HL-60/S4 treated with retinoic acid at 250 ng/mL for 4 days and 3 days (cell line): ENCODE data around the gene RUBCNL.

ENCODE experiments used
- in situ Hi-C: fragments of 300-500 bp; cut with MboI; formaldehyde crosslinking; loops from 2 replicates; pipeline ENCODE4 v1.7.0; 2022; ENCODE audit warnings: low sequenced_read_pairs

RUBCNL gene

DNA sequence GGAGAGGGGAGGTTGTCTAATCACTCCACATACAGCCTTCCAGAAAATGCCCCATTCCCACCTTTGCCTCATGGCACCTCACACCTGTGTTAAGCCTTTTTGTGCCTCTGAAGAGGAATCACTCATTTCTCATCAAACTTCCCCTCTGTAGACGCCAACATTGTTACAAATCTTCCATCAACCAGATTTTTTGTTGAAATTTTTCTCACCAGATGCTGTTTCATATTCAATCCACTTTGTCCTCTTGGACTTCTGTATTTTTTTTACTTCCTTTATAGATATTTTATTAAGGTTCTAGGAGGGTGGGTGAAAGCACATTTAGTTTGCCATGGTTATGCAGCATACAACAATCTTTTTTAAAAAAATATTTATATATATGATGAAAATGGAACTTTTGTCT, 74.0 kb downstream of the RUBCNL start:
- in situ Hi-C loops, result no loop called here

DNA sequence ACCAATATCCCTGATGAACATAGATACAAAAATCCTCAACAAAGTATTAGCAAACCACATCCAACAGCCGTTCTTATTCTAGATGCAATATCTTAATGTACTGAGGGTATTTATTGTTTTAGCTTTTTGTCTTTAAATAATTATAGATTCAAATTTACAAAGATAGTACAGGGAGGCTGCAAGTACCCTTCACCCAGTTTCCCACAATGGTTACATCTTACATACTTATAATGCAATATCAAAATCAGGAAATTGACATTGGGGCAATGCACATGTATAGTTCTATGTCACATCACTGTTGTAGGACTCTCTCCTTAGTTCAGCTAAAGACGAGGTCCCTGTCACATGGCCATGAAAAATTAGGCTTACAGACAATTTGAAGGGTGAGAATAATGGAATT, 75.8 kb downstream of the RUBCNL start:
- in situ Hi-C loops, result no loop called here

DNA sequence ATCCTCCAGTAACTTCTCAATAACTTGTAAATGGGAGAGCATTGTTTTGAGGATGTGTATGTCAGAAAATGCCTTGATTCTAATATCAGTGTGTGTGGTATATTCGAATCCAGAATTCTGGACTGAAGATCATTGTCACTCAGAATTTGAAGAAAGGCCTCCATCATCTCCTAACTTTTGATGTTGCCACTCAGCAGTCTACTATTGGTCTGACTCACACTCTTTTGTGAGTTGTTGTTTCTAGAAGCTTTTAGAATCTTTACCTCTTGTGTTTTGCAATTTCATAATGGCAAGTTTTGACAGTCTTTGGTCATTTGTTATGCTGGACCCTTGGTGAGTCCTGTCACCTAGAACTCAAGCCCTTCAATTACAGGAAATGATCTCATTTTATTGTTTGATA, 77.0 kb downstream of the RUBCNL start:
- in situ Hi-C loops, result no loop called here

DNA sequence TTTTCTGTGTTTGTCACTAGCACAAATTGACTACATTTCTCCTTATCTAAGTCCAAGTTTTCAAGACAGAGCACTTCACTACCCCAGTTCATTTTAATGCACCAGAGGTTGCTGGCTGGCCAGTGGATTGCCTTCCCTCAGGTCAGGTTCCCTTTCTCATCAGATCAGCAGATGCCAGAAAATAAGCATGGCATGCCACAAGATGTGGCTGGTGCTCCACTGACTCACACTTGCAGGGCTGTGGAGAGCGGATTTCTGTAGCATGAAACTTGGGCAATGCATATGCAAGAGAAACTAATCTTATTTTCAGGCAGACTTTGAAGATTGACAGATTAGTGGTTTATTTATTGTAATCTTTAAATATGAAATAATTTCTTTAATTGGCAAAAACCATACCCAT, 79.5 kb downstream of the RUBCNL start:
- in situ Hi-C loops, result no loop called here

DNA sequence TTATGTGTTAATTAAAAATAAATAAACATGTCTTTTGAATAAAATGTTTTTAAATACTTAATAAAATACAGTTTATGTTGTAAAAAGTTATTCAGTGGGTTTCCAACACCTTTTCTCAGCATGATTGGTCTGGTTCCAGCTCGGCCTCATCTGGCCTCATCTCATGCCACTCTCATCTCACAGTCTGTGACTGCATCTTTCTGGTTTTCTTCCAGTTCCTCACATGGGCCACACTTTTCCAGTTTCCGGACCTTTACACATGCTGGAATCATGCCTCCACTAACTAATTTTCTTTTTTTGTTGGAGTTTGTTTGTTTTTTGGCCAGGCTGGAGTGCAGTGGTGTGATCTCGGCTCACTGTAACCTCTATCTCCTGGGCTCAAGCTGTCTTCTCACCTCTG, 82.5 kb downstream of the RUBCNL start:
- in situ Hi-C loops, result no loop called here

DNA sequence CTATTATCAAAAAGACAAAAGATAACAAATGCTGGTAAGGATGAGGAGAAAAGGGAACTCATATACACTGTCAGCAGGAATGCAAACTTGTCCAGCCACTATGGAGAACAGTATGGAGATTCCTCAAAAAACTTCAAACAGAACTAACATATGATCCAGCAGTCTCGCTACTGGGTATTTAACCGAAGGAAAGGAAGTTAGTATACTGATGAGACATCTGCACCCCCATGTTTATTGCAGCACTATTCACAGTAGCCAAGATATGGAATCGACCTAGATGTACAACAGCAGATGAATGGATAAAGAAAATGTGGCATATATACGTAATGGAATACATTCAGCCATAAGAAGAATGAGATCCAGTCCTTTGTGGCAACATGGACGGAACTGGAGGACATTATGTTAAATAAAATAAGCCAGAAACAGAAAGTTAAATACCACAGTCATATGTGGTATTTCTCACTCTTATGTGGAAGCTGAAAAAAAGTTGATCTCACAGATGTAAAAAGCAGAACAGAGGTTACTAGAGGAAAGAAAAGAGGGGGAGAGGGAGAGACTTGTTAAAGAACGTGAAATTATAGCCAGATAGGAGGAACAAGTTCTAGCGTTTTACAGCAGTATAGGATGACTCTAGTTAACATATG, 83.2 kb downstream of the RUBCNL start:
- in situ Hi-C loops, result no loop called here

DNA sequence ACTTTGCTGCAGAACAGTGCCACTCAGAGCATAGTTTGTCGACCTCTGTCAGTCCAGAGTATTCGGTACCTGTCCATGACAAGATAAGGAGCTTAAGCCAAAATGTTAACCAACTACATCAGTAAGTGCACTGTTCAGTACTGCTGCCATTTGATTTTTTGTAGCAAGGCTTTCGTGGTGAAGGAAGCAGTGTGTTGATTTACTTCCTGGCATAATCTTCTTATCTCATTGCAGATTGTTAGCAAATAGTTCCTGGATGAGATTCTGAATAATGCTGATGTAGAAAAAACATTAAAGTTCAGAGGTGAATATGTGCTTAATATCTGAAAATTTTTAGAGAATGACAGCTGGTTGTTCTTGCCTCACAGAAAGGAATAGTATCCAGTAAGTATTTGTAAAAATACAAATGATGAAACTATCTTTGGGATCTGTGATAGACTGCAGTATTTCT, 89.7 kb downstream of the RUBCNL start:
- in situ Hi-C loops, result no loop called here

DNA sequence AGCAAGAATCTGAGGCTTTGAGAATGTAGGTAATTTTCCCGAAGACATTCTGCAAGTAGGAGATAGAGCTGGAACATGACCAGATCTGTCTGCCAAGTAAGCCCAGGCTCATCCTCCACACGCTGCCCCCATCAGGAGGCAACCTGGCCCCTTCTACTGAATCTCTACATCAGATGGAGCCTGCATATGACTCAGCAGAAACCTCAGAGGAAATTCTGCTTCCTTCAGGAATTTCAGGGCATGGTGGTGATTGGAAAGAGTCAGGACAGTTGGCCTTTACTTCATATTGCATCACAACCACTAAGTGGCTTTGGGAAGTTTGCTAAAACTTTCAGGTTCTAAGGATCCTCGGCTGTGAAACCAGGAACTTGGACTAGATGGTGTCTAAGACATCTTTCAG, 90.1 kb downstream of the RUBCNL start:
- in situ Hi-C loops, result no loop called here

DNA sequence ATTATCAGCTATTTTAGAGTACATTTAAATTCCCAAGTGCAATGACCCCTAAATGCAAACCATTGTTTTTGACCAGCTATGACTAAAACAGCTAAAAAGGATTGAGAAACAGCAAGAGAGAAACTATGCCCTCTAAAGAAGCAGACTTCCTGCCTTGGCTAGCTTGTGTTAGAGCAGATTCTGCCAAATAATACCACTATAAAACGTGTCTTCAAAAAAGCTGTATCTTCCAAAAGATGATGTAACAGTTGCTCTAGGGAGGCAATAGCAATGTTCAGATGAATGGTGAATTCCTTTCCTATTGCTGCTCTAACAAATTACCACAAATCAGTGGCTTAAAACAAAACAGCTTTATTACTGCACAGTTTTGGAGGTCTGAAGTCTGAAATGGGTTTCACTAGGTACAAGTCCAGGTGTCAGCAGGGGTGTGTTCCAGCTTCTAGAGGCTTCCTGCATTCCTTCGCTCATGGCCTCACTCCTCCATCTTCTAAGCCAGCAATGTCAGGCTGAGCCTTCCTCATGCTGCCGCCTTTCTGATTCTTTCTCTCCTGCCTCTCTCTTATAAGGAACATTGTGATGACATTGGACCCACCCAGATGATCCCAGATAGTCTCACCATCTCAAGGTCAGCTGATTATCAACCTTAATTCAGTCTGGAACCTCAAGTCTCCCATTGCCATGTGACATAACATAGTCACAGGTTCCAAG, 90.8 kb downstream of the RUBCNL start:
- in situ Hi-C loops, result no loop called here

DNA sequence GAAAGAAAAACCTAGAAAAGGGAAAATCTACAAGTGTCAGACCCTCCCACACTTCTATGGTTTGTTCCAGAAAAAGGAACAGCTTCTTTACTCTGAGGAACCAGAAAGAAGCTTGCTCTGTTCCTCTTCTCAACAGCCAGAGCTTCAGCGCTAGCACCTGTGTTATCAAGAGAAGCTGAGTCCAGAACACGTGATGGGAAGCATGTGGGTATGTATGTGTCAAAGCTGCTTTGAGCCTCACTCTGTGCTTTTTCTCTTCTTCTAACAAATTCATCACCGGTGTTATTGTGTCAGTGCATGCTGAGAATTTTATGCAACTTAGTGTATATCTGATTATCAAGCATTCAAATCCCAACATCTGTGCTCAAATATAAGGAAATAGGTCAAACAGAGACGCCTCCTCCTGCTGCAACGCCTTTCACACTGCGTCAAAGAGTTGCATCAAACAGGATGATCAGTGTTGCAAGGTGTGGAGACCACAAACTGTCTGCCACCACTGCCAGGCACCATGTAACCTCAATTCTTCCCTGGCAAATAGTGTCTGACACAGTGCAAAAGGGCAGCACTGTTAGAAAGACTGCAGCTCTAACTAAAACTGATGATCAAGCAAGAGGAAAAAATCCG, 91.4 kb downstream of the RUBCNL start:
- in situ Hi-C loops, result no loop called here

DNA sequence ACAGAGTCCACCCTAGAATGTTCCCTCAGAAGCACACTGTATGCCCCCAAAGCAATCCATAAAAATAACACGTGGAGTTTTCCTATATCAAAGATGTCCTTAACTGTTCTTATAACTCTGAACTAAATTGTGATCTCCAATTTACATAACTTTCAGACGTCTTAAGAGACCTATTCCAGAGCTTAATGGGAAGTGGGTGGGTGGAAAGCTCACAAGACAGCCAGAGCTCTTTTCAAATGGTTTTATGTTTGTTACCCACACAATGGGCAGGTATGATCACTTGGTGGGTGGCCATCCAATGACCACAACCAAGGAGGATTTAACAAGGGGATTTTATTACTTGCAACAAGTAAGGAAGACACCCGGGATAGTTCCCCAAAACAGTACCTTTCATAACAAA, 93.6 kb downstream of the RUBCNL start:
- in situ Hi-C loops, result no loop called here
